H1 (cell line): Measurements from ENCODE around the gene PDIA5. TPM values are rescaled to one million over a fixed set of nuclear protein-coding genes. Genes with fewer than 3 reads are reported as not detected.

ENCODE experiments used
- CTCF ChIA-PET: fragments of 300-600 bp; sonication (Branson Sonifier 250); formaldehyde crosslinking; loops from one replicate; lab custom pipeline; 2021; ENCODE audit not compliant: partially characterized antibody; lab: Charles Lee
- POLR2A ChIA-PET: fragments of 300-600 bp; sonication (Branson Sonifier 250); formaldehyde crosslinking; loops from one replicate; lab custom pipeline; 2021; ENCODE audit warnings: inconsistent platforms; ENCODE audit not compliant: partially characterized antibody; lab: Charles Lee
- DNase-seq, 2 experiments: peaks; one replicate each; pipeline versions ENCODE4 v3.0.0 to v3.0.0-alpha.2; 2010 to 2022; ENCODE audit warnings: low spot score in 2 of 2, low read depth in 1 of 2, mixed read lengths in 1 of 2
- FAIRE-seq: peaks from 2 replicates; lab custom pipeline; 2011; peaks lifted over from hg19 to GRCh38; lab: Jason Lieb, UNC
- H2AFZ ChIP-seq: 2 replicates; pipeline ENCODE4 v1.8.1; 2012; ENCODE audit warnings: low read length, inconsistent platforms
- H2AK5ac ChIP-seq: 2 replicates; pipeline ENCODE4 v1.6.1; 2013; ENCODE audit warnings: low read depth, low read length
- H2BK120ac ChIP-seq: replicated peaks from 2 replicates; pipeline ENCODE3; 2013; ENCODE audit warnings: low read depth, low read length, inconsistent platforms
- H2BK12ac ChIP-seq: 2 replicates; pipeline ENCODE4 v1.6.1; 2013; ENCODE audit warnings: low read depth, low read length
- H2BK15ac ChIP-seq: 2 replicates; pipeline ENCODE4 v1.6.1; 2013; ENCODE audit warnings: low read length
- H2BK20ac ChIP-seq: 2 replicates; pipeline ENCODE4 v1.6.1; 2013; ENCODE audit warnings: low read length
- H2BK5ac ChIP-seq: 2 replicates; pipeline ENCODE4 v1.6.1; 2013; ENCODE audit warnings: low read depth, low read length
- H3K14ac ChIP-seq: 2 replicates; pipeline ENCODE4 v1.6.1; 2013; ENCODE audit warnings: inconsistent platforms; ENCODE audit not compliant: insufficient read length
- H3K18ac ChIP-seq: 2 replicates; pipeline ENCODE4 v1.6.1; 2013; ENCODE audit warnings: low read length; ENCODE audit errors: extremely low read depth
- H3K23ac ChIP-seq: 2 replicates; pipeline ENCODE4 v1.6.1; 2013; ENCODE audit warnings: inconsistent platforms; ENCODE audit not compliant: insufficient read length
- H3K23me2 ChIP-seq: 2 replicates; pipeline ENCODE4 v1.6.1; 2013; ENCODE audit warnings: low read depth, low read length
- H3K27ac ChIP-seq: 2 replicates; pipeline ENCODE4 v1.6.1; 2011; ENCODE audit warnings: low read depth, low read length, inconsistent platforms
- H3K27me3 ChIP-seq, 4 experiments: replicated peaks in 1 of 4; 1 replicate in 1 of 4; 2 replicates in 3 of 4; pipeline versions ENCODE4 v1.6.1 to v1.8.1; 2011 to 2013; ENCODE audit warnings: low read length in 3 of 4, mild to moderate bottlenecking in 3 of 4, inconsistent platforms in 2 of 4, mixed read lengths in 2 of 4, moderate library complexity in 1 of 4; ENCODE audit not compliant: control insufficient read depth in 3 of 4, insufficient read depth in 3 of 4; ENCODE audit errors: extremely low read depth in 1 of 4
- H3K36me3 ChIP-seq, 4 experiments: 2 replicates each; pipeline versions ENCODE4 v1.6.1 to v1.8.1; 2011 to 2013; ENCODE audit warnings: mild to moderate bottlenecking in 4 of 4, low read length in 3 of 4, moderate library complexity in 2 of 4, control low read depth in 1 of 4, inconsistent platforms in 1 of 4; ENCODE audit not compliant: insufficient read depth in 4 of 4, control insufficient read depth in 2 of 4
- H3K4ac ChIP-seq: replicated peaks from 2 replicates; pipeline ENCODE3; 2013; ENCODE audit warnings: low read length, low read depth, mixed read lengths, inconsistent platforms; ENCODE audit not compliant: insufficient read length
- H3K4me1 ChIP-seq, 4 experiments: replicated peaks in 1 of 4; 1 replicate in 1 of 4; 2 replicates in 3 of 4; pipeline versions ENCODE4 v1.6.1 to v1.8.1; 2011 to 2013; ENCODE audit warnings: low read length in 3 of 4, inconsistent platforms in 2 of 4, mixed read lengths in 1 of 4; ENCODE audit not compliant: insufficient read depth in 4 of 4, control insufficient read depth in 3 of 4
- H3K4me2 ChIP-seq, 2 experiments: 2 replicates each; pipeline versions ENCODE4 v1.6.1 to v1.8.1; 2011 to 2013; ENCODE audit warnings: low read depth in 2 of 2, low read length in 2 of 2, control low read depth in 1 of 2, inconsistent platforms in 1 of 2, mild to moderate bottlenecking in 1 of 2; ENCODE audit not compliant: insufficient read depth in 1 of 2
- H3K4me3 ChIP-seq, 4 experiments: fragments of 200-600, 300-600 bp in 1 of 4; sonication (generic), shearing (Covaris generic), sonication (Bioruptor Twin) in 1 of 4; 2 replicates each; pipeline versions ENCODE4 v1.5.1 to v1.8.1; 2011 to 2016; ENCODE audit warnings: low read length in 4 of 4, low read depth in 3 of 4, control low read depth in 2 of 4, inconsistent platforms in 2 of 4, mild to moderate bottlenecking in 2 of 4, mixed read lengths in 1 of 4, moderate library complexity in 1 of 4; ENCODE audit not compliant: insufficient read depth in 2 of 4; ENCODE audit errors: extremely low read depth in 1 of 4
- H3K56ac ChIP-seq: replicated peaks from 2 replicates; pipeline ENCODE3; 2013; ENCODE audit warnings: low read depth, mild to moderate bottlenecking, mixed read lengths, low read length, inconsistent platforms; ENCODE audit not compliant: insufficient read length
- H3K79me1 ChIP-seq: 2 replicates; pipeline ENCODE4 v1.6.1; 2013; ENCODE audit warnings: low read depth, low read length, control low read depth
- H3K79me2 ChIP-seq, 2 experiments: 2 replicates each; pipeline versions ENCODE4 v1.6.1 to v1.8.1; 2012 to 2013; ENCODE audit warnings: low read length in 2 of 2, mild to moderate bottlenecking in 2 of 2, inconsistent platforms in 1 of 2; ENCODE audit not compliant: insufficient read depth in 2 of 2, control insufficient read depth in 1 of 2
- H3K9ac ChIP-seq, 4 experiments: replicated peaks in 1 of 4; 1 replicate in 1 of 4; 2 replicates in 3 of 4; pipeline versions ENCODE4 v1.6.1 to v1.8.1; 2011 to 2013; ENCODE audit warnings: low read depth in 3 of 4, low read length in 3 of 4, control low read depth in 2 of 4, mild to moderate bottlenecking in 2 of 4, moderate library complexity in 2 of 4, inconsistent platforms in 1 of 4; ENCODE audit errors: extremely low read depth in 1 of 4
- H3K9me3 ChIP-seq, 2 experiments: 2 replicates each; pipeline versions ENCODE4 v1.6.1 to v1.8.1; 2012 to 2013; ENCODE audit warnings: mild to moderate bottlenecking in 2 of 2, moderate library complexity in 2 of 2, control low read depth in 1 of 2, inconsistent platforms in 1 of 2, low read depth in 1 of 2, low read length in 1 of 2, mixed read lengths in 1 of 2; ENCODE audit not compliant: insufficient read depth in 2 of 2
- H4K20me1 ChIP-seq, 2 experiments: replicated peaks in 1 of 2; 2 replicates each; pipeline versions ENCODE3 to v1.8.1; 2011 to 2013; ENCODE audit warnings: inconsistent platforms in 2 of 2, low read length in 2 of 2, mild to moderate bottlenecking in 1 of 2; ENCODE audit not compliant: insufficient read depth in 2 of 2, control insufficient read depth in 1 of 2
- H4K5ac ChIP-seq: 2 replicates; pipeline ENCODE4 v1.6.1; 2013; ENCODE audit warnings: low read length, low read depth, mixed read lengths, inconsistent platforms; ENCODE audit not compliant: insufficient read length
- H4K8ac ChIP-seq: 2 replicates; pipeline ENCODE4 v1.8.0; 2013; ENCODE audit warnings: mild to moderate bottlenecking, moderate library complexity, low read length, inconsistent platforms; ENCODE audit not compliant: insufficient read depth; ENCODE audit errors: extremely low read depth
- H4K91ac ChIP-seq: replicated peaks from 2 replicates; pipeline ENCODE3; 2013; ENCODE audit warnings: low read length, mixed read lengths, inconsistent platforms; ENCODE audit not compliant: insufficient read length
- CBX8 ChIP-seq: fragments of 300-800, 300-1000 bp; sonication (generic); IDR thresholded peaks from 2 replicates; pipeline ENCODE4 v1.7.1; 2016; ENCODE audit warnings: low read depth, low read length, borderline replicate concordance
- HDAC6 ChIP-seq: IDR thresholded peaks from one replicate; pipeline ENCODE4 v1.7.1; 2012; ENCODE audit warnings: low read depth, mild to moderate bottlenecking, inconsistent platforms, low read length, moderate library complexity
- KDM1A ChIP-seq: fragments of 200-600, 300-600 bp; sonication (generic); IDR thresholded peaks from 2 replicates; pipeline ENCODE4 v1.7.1; 2016; ENCODE audit warnings: mild to moderate bottlenecking, low read length, borderline replicate concordance
- KDM4A ChIP-seq: IDR thresholded peaks from one replicate; pipeline ENCODE4 v1.7.1; 2012; ENCODE audit warnings: low read depth, mild to moderate bottlenecking, moderate library complexity, low read length, inconsistent platforms; ENCODE audit not compliant: severe bottlenecking
- KDM5A ChIP-seq: fragments of 200-600 bp; IDR thresholded peaks from 2 replicates; pipeline ENCODE4 v1.7.1; 2012; ENCODE audit warnings: mild to moderate bottlenecking, low read length, inconsistent platforms, mixed read lengths
- RBBP5 ChIP-seq: IDR thresholded peaks from 2 replicates; pipeline ENCODE4 v1.7.1; 2012; ENCODE audit warnings: low read depth, mild to moderate bottlenecking, inconsistent platforms, low read length, moderate library complexity, borderline replicate concordance
- SP2 ChIP-seq: IDR thresholded peaks from 2 replicates; pipeline ENCODE4 v1.6.1; 2012; ENCODE audit warnings: mild to moderate bottlenecking, low read length, inconsistent platforms
- whole genome bisulfite sequencing, 2 experiments: shearing (Covaris generic) in 1 of 2; methylation state at CpG; one replicate each; pipeline versions ENCODE4 v1.1.6 to v1.1.7; 2013 to 2015; ENCODE audit warnings: low lambda C conversion rate in 2 of 2, mixed read lengths in 2 of 2, inconsistent platforms in 1 of 2, low coverage in 1 of 2, missing lambda C conversion rate in 1 of 2; ENCODE audit not compliant: insufficient replicate concordance in 2 of 2, insufficient coverage in 1 of 2, insufficient read length in 1 of 2; ENCODE audit errors: extremely low coverage in 1 of 2, missing lambda C conversion rate in 1 of 2; 5-methylcytosine and 5-hydroxymethylcytosine counted together
- polyA plus RNA-seq, 7 experiments: library from polyadenylated mRNA; depleted of rRNA in 3 of 7; stranded (reverse) in 5 of 7; unstranded in 2 of 7; fragments of >200 nt in 5 of 7; fragments of 200-250 nt in 2 of 7; gene quantifications; 1 replicate in 5 of 7; 2 replicates in 1 of 7; 4 replicates in 1 of 7; pipeline versions ENCODE4 v1.2.1 to v1.2.3, GENCODE V29; 2011 to 2013; ENCODE audit warnings: missing spikeins in 2 of 7, mixed read lengths in 2 of 7
- total RNA-seq: library from RNA; stranded (reverse); fragmentation: NEBNext Ultra II Directional; extraction: Animal tissue kit (Norgen Biotek cat#: 25700); gene quantifications from 2 replicates; pipeline ENCODE4 v1.2.1, GENCODE V29; 2021
- TF ChIP-seq, protein P1 (sequence below): IDR thresholded peaks from 2 replicates; pipeline ENCODE4 v1.6.1; 2011; ENCODE audit warnings: low read length, improper control_type of control experiment
- TF ChIP-seq, protein P2 (sequence below), 3 experiments: IDR thresholded peaks; 1 replicate in 2 of 3; 2 replicates in 1 of 3; pipeline versions ENCODE4 v1.5.1 to v1.6.1; 2011; ENCODE audit warnings: low read length in 3 of 3, mild to moderate bottlenecking in 3 of 3, inconsistent platforms in 2 of 3, low read depth in 1 of 3, moderate library complexity in 1 of 3; ENCODE audit not compliant: insufficient read depth in 1 of 3; ENCODE audit errors: control extremely low read depth in 1 of 3
- TF ChIP-seq, protein P3 (sequence below): IDR thresholded peaks from 2 replicates; pipeline ENCODE4 v1.6.1; 2011; ENCODE audit warnings: low read depth, mild to moderate bottlenecking, low read length; ENCODE audit not compliant: insufficient read depth

Gene PDIA5
- total and polyA plus RNA-seq, 2 of the 8 experiments (the other 6 are each of a cell fraction or from before 2014, with no cell fraction given): 18.2 to 32.8 TPM

DNA sequence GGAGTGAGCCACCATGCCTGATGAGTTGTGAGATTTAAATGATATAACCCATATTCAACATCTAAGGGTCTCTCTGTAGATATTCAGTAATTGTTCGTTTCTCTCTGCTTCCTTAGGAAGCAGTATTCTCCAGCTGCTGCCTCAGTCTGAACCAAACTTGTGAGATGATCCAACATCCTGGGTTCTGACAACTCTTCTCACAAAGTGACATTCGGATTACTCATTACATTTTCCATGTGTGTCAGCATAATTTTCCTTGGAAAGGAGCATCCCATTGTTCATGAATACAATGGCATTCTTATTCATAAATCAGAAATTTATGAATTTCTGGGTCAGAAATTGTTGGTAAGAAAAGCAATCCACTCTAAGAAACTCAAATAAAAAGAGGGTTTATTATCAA is 119.9 kb downstream of the PDIA5 start:
- no peak overlapping the region for H2AK5ac ChIP-seq
- H2AFZ ChIP-seq: no peak overlapping the region
- no peak overlapping the region for H4K8ac ChIP-seq
- H3K4ac ChIP-seq: no peak overlapping the region
- H4K91ac ChIP-seq: no peak overlapping the region
- no peak overlapping the region for H3K27ac ChIP-seq
- no peak overlapping the region for H3K4me2 ChIP-seq
- no peak overlapping the region for H3K56ac ChIP-seq
- H3K14ac ChIP-seq: no peak overlapping the region
- WGBS, 2 experiments: 85% methylated on average over 2 of the region's 2 CpGs; no CpG with 5 or more reads in 1 of the 2 experiments
- H2BK5ac ChIP-seq: no peak overlapping the region
- no peak overlapping the region for H4K5ac ChIP-seq
- H3K23ac ChIP-seq: no peak overlapping the region
- no peaks in the 10 kb centered on the region for H3K23me2 ChIP-seq
- H3K9me3 ChIP-seq: no peaks in the 10 kb centered on the region
- ChIA-PET POLR2A (no interaction called here), CTCF (no interaction called here)
- H3K4me3 ChIP-seq: no peak overlapping the region
- H2BK15ac ChIP-seq: no peak overlapping the region
- H3K36me3 ChIP-seq: no peaks in the 10 kb centered on the region
- H3K79me2 ChIP-seq: no peaks in the 10 kb centered on the region
- H3K79me1 ChIP-seq: no peaks in the 10 kb centered on the region
- DNase-seq (no peak), FAIRE-seq (no peak)
- H3K9ac ChIP-seq: no peak overlapping the region
- no peak overlapping the region for H2BK20ac ChIP-seq
- H3K18ac ChIP-seq: no peak overlapping the region
- H4K20me1 ChIP-seq: no peaks in the 10 kb centered on the region
- H3K4me1 ChIP-seq: no peaks in the 10 kb centered on the region
- H2BK120ac ChIP-seq: no peak overlapping the region
- H3K27me3 ChIP-seq: no peaks in the 10 kb centered on the region
- no peak overlapping the region for H2BK12ac ChIP-seq
- TF ChIP-seq, protein P1, sequence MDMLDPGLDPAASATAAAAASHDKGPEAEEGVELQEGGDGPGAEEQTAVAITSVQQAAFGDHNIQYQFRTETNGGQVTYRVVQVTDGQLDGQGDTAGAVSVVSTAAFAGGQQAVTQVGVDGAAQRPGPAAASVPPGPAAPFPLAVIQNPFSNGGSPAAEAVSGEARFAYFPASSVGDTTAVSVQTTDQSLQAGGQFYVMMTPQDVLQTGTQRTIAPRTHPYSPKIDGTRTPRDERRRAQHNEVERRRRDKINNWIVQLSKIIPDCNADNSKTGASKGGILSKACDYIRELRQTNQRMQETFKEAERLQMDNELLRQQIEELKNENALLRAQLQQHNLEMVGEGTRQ: no peak
- TF ChIP-seq, protein P2, sequence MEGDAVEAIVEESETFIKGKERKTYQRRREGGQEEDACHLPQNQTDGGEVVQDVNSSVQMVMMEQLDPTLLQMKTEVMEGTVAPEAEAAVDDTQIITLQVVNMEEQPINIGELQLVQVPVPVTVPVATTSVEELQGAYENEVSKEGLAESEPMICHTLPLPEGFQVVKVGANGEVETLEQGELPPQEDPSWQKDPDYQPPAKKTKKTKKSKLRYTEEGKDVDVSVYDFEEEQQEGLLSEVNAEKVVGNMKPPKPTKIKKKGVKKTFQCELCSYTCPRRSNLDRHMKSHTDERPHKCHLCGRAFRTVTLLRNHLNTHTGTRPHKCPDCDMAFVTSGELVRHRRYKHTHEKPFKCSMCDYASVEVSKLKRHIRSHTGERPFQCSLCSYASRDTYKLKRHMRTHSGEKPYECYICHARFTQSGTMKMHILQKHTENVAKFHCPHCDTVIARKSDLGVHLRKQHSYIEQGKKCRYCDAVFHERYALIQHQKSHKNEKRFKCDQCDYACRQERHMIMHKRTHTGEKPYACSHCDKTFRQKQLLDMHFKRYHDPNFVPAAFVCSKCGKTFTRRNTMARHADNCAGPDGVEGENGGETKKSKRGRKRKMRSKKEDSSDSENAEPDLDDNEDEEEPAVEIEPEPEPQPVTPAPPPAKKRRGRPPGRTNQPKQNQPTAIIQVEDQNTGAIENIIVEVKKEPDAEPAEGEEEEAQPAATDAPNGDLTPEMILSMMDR (IDR thresholded peaks at IDR 0.05; ENCODE audit: control extremely low read depth in 1 of 3, insufficient read depth in 1 of 3, low read depth in 1 of 3, low read length in 3 of 3): no peak
- TF ChIP-seq CBX8 (no peak), KDM4A (no peak), KDM5A (no peak), KDM1A (no peak), SP2 (no peak), HDAC6 (no peak), RBBP5 (no peak)
- TF ChIP-seq, protein P3, sequence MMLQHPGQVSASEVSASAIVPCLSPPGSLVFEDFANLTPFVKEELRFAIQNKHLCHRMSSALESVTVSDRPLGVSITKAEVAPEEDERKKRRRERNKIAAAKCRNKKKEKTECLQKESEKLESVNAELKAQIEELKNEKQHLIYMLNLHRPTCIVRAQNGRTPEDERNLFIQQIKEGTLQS: no peak
